ENCODE results near the gene CDH4. TPM values are rescaled to one million over a fixed set of nuclear protein-coding genes. Genes with fewer than 3 reads are reported as not detected.

CDH4 gene
- total RNA-seq, 1 experiment from 2014 or later: 0.13 TPM

- no peak for DNase-seq (ENCODE audit: low read depth in 1 of 2, low spot score in 2 of 2)
- Histone ChIP-seq H3K4me3 (no peak overlapping the region), H3K4me1 (replicated peaks) (no peaks in the 10 kb centered on the region), H3K27ac (no peak overlapping the region), H3K9me3 (replicated peaks) (peaks cover 4% of the 10 kb centered on the region; the same call in 1 of the 2 replicates), H3K36me3 (no peaks in the 10 kb centered on the region), H3K27me3 (replicated peaks) (no peaks in the 10 kb centered on the region)
These were observed 344.7 kb downstream of the CDH4 start for GRCh38 chr20:61596687-61597330.

GRCh38 chr20:61597996-61598395, 345.9 kb downstream of the CDH4 start:
- no peaks in the 10 kb centered on the region for H3K36me3 ChIP-seq
- 0 out of 2 replicates have a peak, but pooled peaks cover 4% of the 10 kb centered on the region for H3K9me3 ChIP-seq (replicated peaks)
- DNase-seq (ENCODE audit: low read depth in 1 of 2, low spot score in 2 of 2): no peak
- no peak overlapping the region for H3K27ac ChIP-seq
- H3K27me3 ChIP-seq (replicated peaks): no peaks in the 10 kb centered on the region
- H3K4me3 ChIP-seq: no peak overlapping the region
- H3K4me1 ChIP-seq (replicated peaks): no peaks in the 10 kb centered on the region

GRCh38 chr20:61598586-61598985, 346.5 kb downstream of the CDH4 start:
- Histone ChIP-seq H3K27me3 (replicated peaks) (no peaks in the 10 kb centered on the region), H3K9me3 (replicated peaks) (0 out of 2 replicates have a peak, but pooled peaks cover 4% of the 10 kb centered on the region), H3K36me3 (no peaks in the 10 kb centered on the region), H3K4me1 (replicated peaks) (no peaks in the 10 kb centered on the region), H3K4me3 (no peak overlapping the region), H3K27ac (no peak overlapping the region)
- DNase-seq (ENCODE audit: low read depth in 1 of 2, low spot score in 2 of 2): no peak

- Histone ChIP-seq H3K4me3 (no peak overlapping the region), H3K27ac (no peak overlapping the region), H3K9me3 (replicated peaks) (0 out of 2 replicates have a peak, but pooled peaks cover 4% of the 10 kb centered on the region), H3K27me3 (replicated peaks) (no peaks in the 10 kb centered on the region), H3K4me1 (replicated peaks) (no peaks in the 10 kb centered on the region), H3K36me3 (no peaks in the 10 kb centered on the region)
- no peak for DNase-seq (ENCODE audit: low read depth in 1 of 2, low spot score in 2 of 2)
These were observed 347.0 kb downstream of the CDH4 start for GRCh38 chr20:61599061-61599531.

- Histone ChIP-seq H3K4me3 (no peak overlapping the region), H3K27ac (no peak overlapping the region), H3K27me3 (replicated peaks) (no peaks in the 10 kb centered on the region), H3K36me3 (no peaks in the 10 kb centered on the region), H3K9me3 (replicated peaks) (0 out of 2 replicates have a peak, but pooled peaks cover 4% of the 10 kb centered on the region), H3K4me1 (replicated peaks) (no peaks in the 10 kb centered on the region)
- DNase-seq (ENCODE audit: low read depth in 1 of 2, low spot score in 2 of 2): no peak
These were observed 347.5 kb downstream of the CDH4 start for GRCh38 chr20:61599541-61599992.

- H3K27me3 ChIP-seq (replicated peaks): no peaks in the 10 kb centered on the region
- 0 out of 2 replicates have a peak, but pooled peaks cover 4% of the 10 kb centered on the region for H3K9me3 ChIP-seq (replicated peaks)
- H3K4me1 ChIP-seq (replicated peaks): no peaks in the 10 kb centered on the region
- no peaks in the 10 kb centered on the region for H3K36me3 ChIP-seq
- no peak overlapping the region for H3K4me3 ChIP-seq
- no peak overlapping the region for H3K27ac ChIP-seq
- no peak for DNase-seq (ENCODE audit: low read depth in 1 of 2, low spot score in 2 of 2)
These were observed 348.0 kb downstream of the CDH4 start for GRCh38 chr20:61600016-61600415.

- H3K27ac ChIP-seq: no peak overlapping the region
- no peaks in the 10 kb centered on the region for H3K36me3 ChIP-seq
- H3K4me1 ChIP-seq (replicated peaks): no peaks in the 10 kb centered on the region
- no peak for DNase-seq (ENCODE audit: low read depth in 1 of 2, low spot score in 2 of 2)
- H3K9me3 ChIP-seq (replicated peaks): 0 out of 2 replicates have a peak, but pooled peaks cover 4% of the 10 kb centered on the region
- H3K27me3 ChIP-seq (replicated peaks): no peaks in the 10 kb centered on the region
- no peak overlapping the region for H3K4me3 ChIP-seq
These were observed 349.3 kb downstream of the CDH4 start for GRCh38 chr20:61601361-61601760.

- no peaks in the 10 kb centered on the region for H3K27me3 ChIP-seq (replicated peaks)
- H3K36me3 ChIP-seq: no peaks in the 10 kb centered on the region
- no peaks in the 10 kb centered on the region for H3K4me1 ChIP-seq (replicated peaks)
- no peak for DNase-seq (ENCODE audit: low read depth in 1 of 2, low spot score in 2 of 2)
- no peak overlapping the region for H3K4me3 ChIP-seq
- no peak overlapping the region for H3K27ac ChIP-seq
- 0 out of 2 replicates have a peak, but pooled peaks cover 1% of the 10 kb centered on the region for H3K9me3 ChIP-seq (replicated peaks)
These were observed 349.8 kb downstream of the CDH4 start for GRCh38 chr20:61601853-61602252.

GRCh38 chr20:61603715-61604114, 351.7 kb downstream of the CDH4 start:
- Histone ChIP-seq H3K4me1 (replicated peaks) (no peaks in the 10 kb centered on the region), H3K27me3 (replicated peaks) (no peaks in the 10 kb centered on the region), H3K27ac (no peak overlapping the region), H3K36me3 (no peaks in the 10 kb centered on the region), H3K4me3 (no peak overlapping the region), H3K9me3 (replicated peaks) (no peaks in the 10 kb centered on the region)
- DNase-seq (ENCODE audit: low read depth in 1 of 2, low spot score in 2 of 2): no peak

GRCh38 chr20:61604549-61604948, 352.5 kb downstream of the CDH4 start:
- DNase-seq (ENCODE audit: low read depth in 1 of 2, low spot score in 2 of 2): no peak
- Histone ChIP-seq H3K9me3 (replicated peaks) (no peaks in the 10 kb centered on the region), H3K36me3 (no peaks in the 10 kb centered on the region), H3K4me3 (no peak overlapping the region), H3K27ac (no peak overlapping the region), H3K4me1 (replicated peaks) (no peaks in the 10 kb centered on the region), H3K27me3 (replicated peaks) (no peaks in the 10 kb centered on the region)

GRCh38 chr20:61605283-61605682, 353.2 kb downstream of the CDH4 start:
- no peak for DNase-seq (ENCODE audit: low read depth in 1 of 2, low spot score in 2 of 2)
- Histone ChIP-seq H3K36me3 (no peaks in the 10 kb centered on the region), H3K9me3 (replicated peaks) (no peaks in the 10 kb centered on the region), H3K4me3 (no peak overlapping the region), H3K27me3 (replicated peaks) (no peaks in the 10 kb centered on the region), H3K27ac (no peak overlapping the region), H3K4me1 (replicated peaks) (no peaks in the 10 kb centered on the region)

- Histone ChIP-seq H3K27me3 (replicated peaks) (no peaks in the 10 kb centered on the region), H3K4me3 (no peak overlapping the region), H3K9me3 (replicated peaks) (no peaks in the 10 kb centered on the region), H3K27ac (no peak overlapping the region), H3K36me3 (no peaks in the 10 kb centered on the region), H3K4me1 (replicated peaks) (no peaks in the 10 kb centered on the region)
- DNase-seq (ENCODE audit: low read depth in 1 of 2, low spot score in 2 of 2): no peak
These were observed 353.9 kb downstream of the CDH4 start for GRCh38 chr20:61605862-61606557.

- Histone ChIP-seq H3K4me3 (no peak overlapping the region), H3K9me3 (replicated peaks) (no peaks in the 10 kb centered on the region), H3K27me3 (replicated peaks) (no peaks in the 10 kb centered on the region; the same call in 1 of the 2 replicates), H3K36me3 (no peaks in the 10 kb centered on the region), H3K27ac (no peak overlapping the region), H3K4me1 (replicated peaks) (no peaks in the 10 kb centered on the region)
- no peak for DNase-seq (ENCODE audit: low read depth in 1 of 2, low spot score in 2 of 2)
These were observed 356.4 kb downstream of the CDH4 start for GRCh38 chr20:61608275-61609085.
